C4-2B (cell line): ENCODE results near the gene MYF6.

Source experiments
- H3K27ac ChIP-seq: fragments of 450-650 bp; 2 replicates; pipeline ENCODE4 v1.5.1; 2017
- CTCF ChIP-seq: fragments of 450-650 bp; conservative IDR thresholded peaks from 2 replicates; pipeline ENCODE4 v1.5.1; 2017; ENCODE audit warnings: mild to moderate bottlenecking
- ZFX ChIP-seq: fragments of 450-650 bp; IDR thresholded peaks from 2 replicates; pipeline ENCODE4 v1.6.1; 2017

Gene MYF6

DNA sequence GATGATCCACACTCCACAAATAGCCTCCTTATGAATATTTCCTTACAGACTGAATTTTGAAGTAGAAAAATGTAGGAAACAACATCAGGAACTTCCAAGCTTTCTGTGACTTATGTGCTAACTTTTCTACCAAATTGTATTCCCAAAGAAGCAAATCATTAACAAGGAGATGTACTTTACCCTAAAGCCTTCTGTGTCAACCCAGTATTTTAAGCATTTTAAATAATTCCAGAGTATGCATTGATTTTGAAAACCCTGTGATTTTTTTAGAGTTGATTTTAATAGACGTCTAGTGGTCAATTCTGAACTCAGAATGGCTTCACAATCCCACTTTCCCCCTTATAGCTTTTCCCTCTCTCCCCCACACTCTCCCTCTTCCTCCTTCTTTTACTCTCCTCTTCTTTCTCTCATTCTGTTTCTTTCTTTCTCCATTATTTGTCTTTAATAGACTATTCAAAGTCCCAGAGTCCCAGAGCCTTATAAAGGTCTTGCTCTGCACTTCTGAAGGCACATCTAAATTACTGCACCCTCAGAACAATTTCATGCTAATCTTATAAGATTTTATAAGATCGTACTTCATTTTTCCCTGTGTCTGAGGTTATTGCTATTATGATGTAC, 10.1 kb upstream of the MYF6 start:
- TF ChIP-seq ZFX (no peak), CTCF (no peak)
- H3K27ac ChIP-seq, result no peak overlapping the region

DNA sequence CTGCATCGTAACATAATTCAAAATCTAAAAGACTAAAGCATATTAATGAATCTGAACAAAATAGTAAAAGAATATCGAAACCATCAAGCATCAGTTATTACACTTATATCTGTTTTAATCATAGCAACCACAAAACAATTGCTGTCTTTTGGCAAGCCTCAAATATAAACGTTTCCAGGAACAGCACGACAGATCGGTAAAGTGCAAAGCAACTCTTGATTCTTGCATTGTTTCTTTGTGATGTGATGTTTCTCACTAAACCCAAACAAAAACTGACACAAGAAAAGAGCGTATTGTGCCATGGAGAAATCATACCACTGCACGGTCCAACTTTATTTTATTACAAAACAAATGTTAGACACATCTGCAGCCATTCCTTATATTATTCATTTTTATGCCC, 9.2 kb upstream of the MYF6 start:
- H3K27ac ChIP-seq, result no peak overlapping the region
- no peak for TF ChIP-seq CTCF
- TF ChIP-seq ZFX, result no peak

DNA sequence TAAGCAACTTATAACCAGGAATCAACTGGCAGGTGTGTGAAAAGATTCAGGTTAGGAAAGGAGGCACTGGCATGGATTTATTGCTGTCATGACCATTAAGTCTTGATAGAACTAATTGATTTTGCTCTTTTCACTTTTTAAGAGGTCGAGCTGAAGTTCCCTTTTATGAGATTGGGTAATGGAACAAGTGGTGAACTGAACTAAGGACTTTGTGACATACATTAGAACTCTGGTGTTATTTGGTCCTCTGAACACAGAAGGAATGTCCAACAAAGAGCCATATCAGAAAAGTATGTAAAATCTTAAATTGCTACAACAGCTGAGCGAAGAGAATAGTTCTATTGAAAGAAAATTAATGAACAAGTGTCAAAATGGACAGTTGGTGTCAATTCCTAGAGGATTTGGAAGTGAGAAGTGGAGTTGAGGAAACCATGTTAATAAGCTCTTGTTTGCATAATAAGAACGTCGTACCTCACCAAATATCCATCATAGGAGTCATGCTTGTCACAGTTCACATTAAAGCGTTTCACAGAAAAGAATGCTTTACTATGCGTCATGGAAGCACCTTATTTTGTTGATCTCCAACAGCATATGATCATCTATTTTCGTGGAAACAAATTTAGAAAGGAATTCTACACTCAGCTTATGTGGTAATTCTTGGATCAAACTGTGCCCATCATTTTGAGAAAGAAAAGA, 8.4 kb upstream of the MYF6 start:
- TF ChIP-seq ZFX (no peak), CTCF (no peak)
- no peak overlapping the region for H3K27ac ChIP-seq

GRCh38 chr12:80700327-80700726, 7.1 kb upstream of the MYF6 start:
- H3K27ac ChIP-seq, result no peak overlapping the region
- TF ChIP-seq ZFX, result no peak
- TF ChIP-seq CTCF, result no peak

GRCh38 chr12:80701388-80701787, 6.0 kb upstream of the MYF6 start:
- no peak for TF ChIP-seq ZFX
- no peak for TF ChIP-seq CTCF
- no peak overlapping the region for H3K27ac ChIP-seq

DNA sequence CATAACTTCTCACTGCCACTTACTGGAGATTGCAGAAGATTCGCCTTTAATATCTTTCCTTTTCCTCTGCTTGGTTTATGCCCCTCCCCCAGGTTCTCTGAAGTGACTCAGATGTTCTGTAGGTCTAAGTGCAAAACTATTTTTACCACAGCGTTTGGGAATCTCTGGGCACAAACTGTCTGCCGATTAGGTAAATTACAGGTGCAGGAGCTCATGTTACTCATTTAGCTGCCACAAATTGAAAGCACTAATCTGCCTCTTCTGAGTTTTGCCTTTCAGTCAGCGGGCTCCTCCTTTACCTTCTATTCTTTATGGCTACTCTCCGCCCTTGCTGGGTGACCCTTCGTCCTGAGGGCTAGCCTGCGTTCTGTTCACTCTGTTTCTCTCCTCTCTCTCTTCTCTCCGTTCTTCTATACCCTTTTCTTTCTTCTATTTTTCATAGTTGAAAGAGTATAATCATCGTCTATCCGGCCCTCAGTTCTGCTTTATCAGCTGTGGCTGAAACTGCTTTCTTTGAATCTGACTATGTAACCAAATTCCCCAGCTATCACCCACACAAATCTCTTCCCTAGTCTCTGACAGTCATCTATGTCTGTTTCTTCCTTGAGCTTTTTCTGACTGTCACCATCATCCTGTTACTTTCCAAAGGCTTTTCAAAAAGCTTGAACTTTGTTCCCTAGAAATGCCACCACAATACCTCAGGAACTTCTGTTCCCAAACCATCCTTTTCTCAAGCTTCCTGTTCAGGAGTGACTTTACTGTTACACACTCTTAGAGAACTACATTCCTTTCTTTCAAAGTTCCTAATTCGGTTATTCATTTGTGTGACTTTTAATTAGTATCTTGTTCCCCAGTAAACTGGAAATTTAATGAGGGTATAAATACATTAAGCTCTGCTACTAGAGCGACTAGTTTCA, 4.3 kb upstream of the MYF6 start:
- H3K27ac ChIP-seq, result no peak overlapping the region
- TF ChIP-seq ZFX (no peak), CTCF (no peak)

DNA sequence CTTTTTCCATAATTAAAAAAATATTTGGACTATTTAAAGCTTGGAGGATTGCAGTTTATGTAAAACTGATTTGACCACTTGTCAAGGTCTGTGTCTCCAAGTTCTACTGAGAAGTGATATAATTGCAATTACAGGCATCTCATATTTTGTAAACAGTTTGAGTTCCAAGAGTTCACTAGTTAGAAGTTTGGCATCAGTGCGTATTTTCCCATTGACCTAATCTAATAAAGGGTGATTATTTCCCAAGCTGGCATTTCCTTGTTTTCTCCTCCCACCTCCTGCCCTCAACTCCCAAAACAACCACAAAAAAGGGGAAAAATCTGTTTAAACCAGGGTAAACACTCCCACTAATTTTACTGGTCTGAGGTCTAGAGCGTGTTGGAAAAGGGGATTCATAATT, 3.0 kb upstream of the MYF6 start:
- no peak overlapping the region for H3K27ac ChIP-seq
- no peak for TF ChIP-seq ZFX
- TF ChIP-seq CTCF, result no peak
